GM12878 (cell line): ENCODE measurements around the gene PRICKLE4. TPM values are rescaled to one million over a fixed set of nuclear protein-coding genes. Genes with fewer than 3 reads are reported as not detected.

ENCODE experiments used
- ATAC-seq: fragments of 200-7000 bp; cut with Tn5 transposase; 3 replicates; pipeline ENCODE4 v1.9.1; 2020; ENCODE audit warnings: mild to moderate bottlenecking, moderate library complexity
- BruUV-seq: library from RNA; stranded (reverse); fragments of 400-500 nt; replicated peaks from 2 replicates; lab custom pipeline; 2021; lab: Mats Ljungman, UMichigan
- CTCF ChIA-PET: fragments of 300-600 bp; sonication (Branson Sonifier 250); formaldehyde crosslinking; extraction: SDS; loops from one replicate; lab custom pipeline; 2021; ENCODE audit warnings: inconsistent platforms; lab: Yijun Ruan, JAX
- POLR2A ChIA-PET: fragments of 350-600 bp; formaldehyde crosslinking; extraction: SDS; loops from one replicate; lab custom pipeline; 2021; ENCODE audit warnings: inconsistent platforms; lab: Charles Lee
- RAD21 ChIA-PET: fragments of 300-600 bp; sonication (Branson Sonifier 250); formaldehyde crosslinking; loops from one replicate; lab custom pipeline; 2023; ENCODE audit warnings: antibody characterized with exemption; ENCODE audit not compliant: unreplicated experiment; lab: Charles Lee
- SMC1A ChIA-PET: fragments of 300-600 bp; sonication (Branson Sonifier 250); formaldehyde crosslinking; loops from one replicate; lab custom pipeline; 2023; ENCODE audit not compliant: unreplicated experiment, uncharacterized antibody; lab: Charles Lee
- DNase-seq: peaks from one replicate; pipeline ENCODE4 v3.0.0-alpha.2; 2011; ENCODE audit warnings: low read depth, low spot score
- FAIRE-seq: peaks from 3 replicates; lab custom pipeline; 2011; peaks lifted over from hg19 to GRCh38; lab: Jason Lieb, UNC
- H2AFZ ChIP-seq: 2 replicates; pipeline ENCODE4 v1.6.0; 2011; ENCODE audit warnings: low read depth, low read length, control low read depth; ENCODE audit not compliant: control insufficient read depth
- H3K27ac ChIP-seq: 2 replicates; pipeline ENCODE4 v1.5.1; 2011; ENCODE audit warnings: control low read depth; ENCODE audit not compliant: control insufficient read depth, insufficient read depth
- H3K27me3 ChIP-seq, 2 experiments: replicated peaks in 1 of 2; 2 replicates each; pipeline versions ENCODE4 v1.6.0 to v1.6.1; 2011; ENCODE audit warnings: low read length in 1 of 2; ENCODE audit not compliant: control insufficient read depth in 2 of 2, insufficient read depth in 2 of 2
- H3K36me3 ChIP-seq, 2 experiments: 2 replicates each; pipeline ENCODE4 v1.5.1; 2011; ENCODE audit warnings: low read length in 1 of 2; ENCODE audit not compliant: control insufficient read depth in 2 of 2, insufficient read depth in 2 of 2
- H3K4me1 ChIP-seq: 2 replicates; pipeline ENCODE4 v1.6.1; 2011; ENCODE audit warnings: mild to moderate bottlenecking, low read length, moderate library complexity, mixed read lengths; ENCODE audit not compliant: control insufficient read depth, insufficient read depth
- H3K4me2 ChIP-seq: 2 replicates; pipeline ENCODE4 v1.6.0; 2011; ENCODE audit warnings: control low read depth; ENCODE audit not compliant: control insufficient read depth, insufficient read depth
- H3K4me3 ChIP-seq: fragments of 200-600 bp; sonication (generic); 2 replicates; pipeline ENCODE4 v1.5.1; 2016
- H3K79me2 ChIP-seq: 2 replicates; pipeline ENCODE4 v1.6.0; 2011; ENCODE audit warnings: low read length; ENCODE audit not compliant: control insufficient read depth, insufficient read depth
- H3K9ac ChIP-seq: 2 replicates; pipeline ENCODE4 v1.8.0; 2011; ENCODE audit warnings: low read length, control low read depth, mixed read lengths; ENCODE audit not compliant: control insufficient read depth, insufficient read depth
- H3K9me3 ChIP-seq: replicated peaks from 3 replicates; pipeline ENCODE4 v1.5.1; 2011; ENCODE audit warnings: mild to moderate bottlenecking, low read length; ENCODE audit not compliant: control insufficient read depth, insufficient read depth
- H4K20me1 ChIP-seq: 2 replicates; pipeline ENCODE4 v1.6.0; 2011; ENCODE audit not compliant: control insufficient read depth, insufficient read depth
- BHLHE40 ChIP-seq, 2 experiments: fragments of 450-650 bp in 1 of 2; IDR thresholded peaks; 2 replicates each; pipeline ENCODE4 v1.6.1; 2011 to 2017; ENCODE audit warnings: low read depth in 2 of 2, borderline replicate concordance in 1 of 2, improper control_type of control experiment in 1 of 2, low read length in 1 of 2, mild to moderate bottlenecking in 1 of 2
- CHD1 ChIP-seq: IDR thresholded peaks from 2 replicates; pipeline ENCODE4 v1.6.1; 2012; ENCODE audit warnings: low read depth, low read length, improper control_type of control experiment
- MLLT1 ChIP-seq: fragments of 450-650 bp; IDR thresholded peaks from 2 replicates; pipeline ENCODE4 v1.6.1; 2016; ENCODE audit warnings: mild to moderate bottlenecking
- POLR2AphosphoS2 ChIP-seq: IDR thresholded peaks from 2 replicates; pipeline ENCODE4 v1.6.1; 2011; ENCODE audit warnings: low read depth, mild to moderate bottlenecking, low read length, improper control_type of control experiment, moderate library complexity
- WGBS: methylation state at CpG from one replicate; pipeline ENCODE4 v1.1.6; 2016; ENCODE audit warnings: low lambda C conversion rate; ENCODE audit not compliant: insufficient replicate concordance, insufficient coverage; ENCODE audit errors: missing lambda C conversion rate; 5-methylcytosine and 5-hydroxymethylcytosine counted together
- in situ Hi-C: fragments of 300-500 bp; cut with MboI; formaldehyde crosslinking; loops from 9 replicates; pipeline ENCODE4 v1.14.3; 2018; ENCODE audit warnings: mixed read lengths
- intact Hi-C: fragments of 100-400 bp; cut with micrococcal nuclease; formaldehyde crosslinking; loops from one replicate; pipeline ENCODE4 v1.14.2; 2022; ENCODE audit not compliant: unreplicated experiment
- polyA plus RNA-seq, 11 experiments: library from polyadenylated mRNA; depleted of rRNA in 4 of 11; unstranded in 6 of 11; stranded (reverse) in 5 of 11; fragments of >200 nt; fragmentation: Nextera tagmentation in 4 of 11; fragmentation: Illumina TruSeq in 1 of 11; extraction: Ambion mirVana in 4 of 11; extraction: Trizol in 1 of 11; gene quantifications; 1 replicate in 1 of 11; 2 replicates in 10 of 11; pipeline versions ENCODE4 v1.2.1 to v1.2.3, GENCODE V29; 2011 to 2016; ENCODE audit warnings: inconsistent platforms in 2 of 11, missing spikeins in 2 of 11, low read depth in 1 of 11
- total RNA-seq, 4 experiments: library from RNA; depleted of rRNA in 3 of 4; stranded (reverse); fragments of >200 nt in 3 of 4; fragmentation: Illumina TruSeq in 1 of 4; extraction: Trizol in 1 of 4; gene quantifications; 2 replicates each; pipeline versions ENCODE4 v1.2.1 to v1.2.3, GENCODE V29; 2013 to 2021

The PRICKLE4 gene
- total and polyA plus RNA-seq, 10 of the 15 experiments (the other 5 are each of a cell fraction or from before 2014, with no cell fraction given): 0.33 to 0.85 (median 0.35) TPM; not detected in 7

- CTCF ChIA-PET: interaction anchor here (0.8 to 6.2 kb wide), 13 partner anchors 12 to 400 kb away, joined by 3 to 87 read pairs (median 9); partner anchors contain the start of genes BYSL, MED20, TAF8 and TOMM6
- no peaks in the 10 kb centered on the region; a peak in 1 of 4 replicates for H3K27me3 ChIP-seq
- H3K36me3 ChIP-seq: 0 out of 4 replicates have a peak, but pooled peaks cover 0 to 5% of the 10 kb centered on the region in 2 experiments
- in situ Hi-C loops (no loop called here), intact Hi-C loops (loop anchor here (1.0 to 10.0 kb wide), 4 partner anchors 10 to 659 kb away; partner anchors contain the start of genes FOXP4, NFYA and OARD1)
- H2AFZ ChIP-seq: no peak overlapping the region
- H3K4me3 ChIP-seq: peak overlapping the region; percentile 92
- H3K79me2 ChIP-seq: peaks cover 63% of the 10 kb centered on the region
- SMC1A ChIA-PET: interaction anchor here (0.7 to 8.5 kb wide), 11 partner anchors 8 to 445 kb away, joined by 3 to 168 read pairs (median 5); no protein-coding TSS in a partner anchor
- RAD21 ChIA-PET: interaction anchor here (0.6 to 8.5 kb wide), 13 partner anchors 15 to 1039 kb away, joined by 3 to 300 read pairs (median 4); partner anchors contain the start of gene NCR2
- POLR2A ChIA-PET: interaction anchor here (0.5 to 9.6 kb wide), 12 partner anchors 7 to 400 kb away, joined by 3 to 293 read pairs (median 6); partner anchors contain the start of genes BYSL, MED20 and NCR2
- ATAC-seq (no peak), DNase-seq (no peak), FAIRE-seq (no peak)
- peak overlapping the region; percentile 98 for H3K27ac ChIP-seq
- peak overlapping the region; percentile 93 for H3K9ac ChIP-seq
- H4K20me1 ChIP-seq: no peaks in the 10 kb centered on the region
- TF ChIP-seq BHLHE40 (IDR thresholded peaks at IDR 0.05; ENCODE audit: borderline replicate concordance in 1 of 2, low read depth in 2 of 2, low read length in 1 of 2): no peak
- TF ChIP-seq MLLT1: peak; percentile 75; the same call in 1 of the 2 replicates
- TF ChIP-seq CHD1: peak; percentile 83; the same call in 1 of the 2 replicates
- TF ChIP-seq POLR2AphosphoS2: no peak
- H3K9me3 ChIP-seq: no peaks in the 10 kb centered on the region
- peaks cover 19% of the 10 kb centered on the region for H3K4me1 ChIP-seq
- 2% methylated on average over 11 of the region's 11 CpGs for WGBS
- BruUV-seq: TSS peak; percentile 67
- peak overlapping the region; percentile 99 for H3K4me2 ChIP-seq
These were observed 47.2 kb upstream of the PRICKLE4 start for GRCh38 chr6:41733360-41733706.
